ENCODE measurements around the gene MUL1.

MUL1 gene

GRCh38 chr1:20466273-20466672, 41.7 kb downstream of the MUL1 start:
- no peak for DNase-seq

DNA sequence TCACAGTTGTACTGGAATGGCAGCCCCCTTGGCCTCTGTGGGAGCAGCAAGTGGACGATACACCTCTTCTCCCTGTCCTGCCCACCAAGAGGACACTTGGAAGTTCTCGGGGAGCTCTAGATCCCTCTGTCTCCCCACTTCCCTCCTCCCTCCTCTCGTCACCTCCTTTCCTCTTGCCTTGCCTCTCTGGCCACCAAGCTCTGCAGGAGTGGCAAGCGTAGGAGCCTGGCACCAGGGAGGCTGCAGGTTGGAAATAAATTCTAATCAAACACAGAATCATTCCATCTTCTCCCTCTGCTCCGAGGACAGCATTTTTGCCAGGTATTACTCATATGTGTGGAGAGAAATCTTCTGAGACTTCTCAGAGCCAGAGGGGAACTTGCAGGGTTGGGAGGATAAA, 42.8 kb downstream of the MUL1 start:
- no peak for DNase-seq

GRCh38 chr1:20463502-20463901, 44.4 kb downstream of the MUL1 start:
- no peak for DNase-seq

- DNase-seq = no peak
These were observed 45.6 kb downstream of the MUL1 start for GRCh38 chr1:20462397-20462796.

DNA sequence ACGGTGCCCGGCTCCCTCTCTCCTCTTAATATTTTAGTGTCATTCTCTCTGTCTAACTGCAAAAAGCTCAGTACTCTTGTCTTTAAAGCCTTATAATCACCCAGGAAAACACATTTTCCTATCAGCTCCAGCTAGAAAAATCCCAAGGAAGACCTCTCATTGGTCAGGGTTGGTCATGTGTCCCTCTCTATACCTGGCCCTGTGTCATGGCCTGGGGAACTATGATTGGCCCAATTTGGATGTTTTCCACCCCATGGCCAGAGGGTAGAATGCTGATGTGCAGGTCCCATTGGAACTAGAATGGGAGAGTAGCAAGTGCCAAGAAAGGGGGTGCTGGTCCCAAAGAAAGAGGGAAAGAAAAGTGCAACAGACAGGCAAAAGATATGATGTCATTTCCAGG, 49.2 kb downstream of the MUL1 start:
- DNase-seq = no peak

DNA sequence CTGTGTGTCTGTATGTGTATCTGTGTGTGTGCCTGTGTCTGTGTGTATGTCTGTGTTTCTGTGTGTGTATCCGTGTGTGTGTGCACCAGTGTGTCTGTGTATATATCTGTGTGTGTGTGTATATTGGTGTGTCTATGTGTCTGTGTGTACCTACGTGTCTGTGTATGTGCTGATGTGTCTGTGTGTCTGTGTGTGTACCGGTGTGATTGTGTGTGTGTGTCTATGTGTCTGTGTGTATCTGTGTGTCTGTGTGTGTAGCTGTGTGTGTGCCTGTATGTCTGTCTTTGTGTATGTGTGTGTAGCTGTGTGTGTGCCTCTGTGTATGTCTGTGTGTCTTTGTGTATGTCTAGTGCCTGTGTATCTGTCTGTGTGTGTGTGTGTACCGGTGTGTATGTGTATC, 53.9 kb downstream of the MUL1 start:
- DNase-seq = no peak

DNA sequence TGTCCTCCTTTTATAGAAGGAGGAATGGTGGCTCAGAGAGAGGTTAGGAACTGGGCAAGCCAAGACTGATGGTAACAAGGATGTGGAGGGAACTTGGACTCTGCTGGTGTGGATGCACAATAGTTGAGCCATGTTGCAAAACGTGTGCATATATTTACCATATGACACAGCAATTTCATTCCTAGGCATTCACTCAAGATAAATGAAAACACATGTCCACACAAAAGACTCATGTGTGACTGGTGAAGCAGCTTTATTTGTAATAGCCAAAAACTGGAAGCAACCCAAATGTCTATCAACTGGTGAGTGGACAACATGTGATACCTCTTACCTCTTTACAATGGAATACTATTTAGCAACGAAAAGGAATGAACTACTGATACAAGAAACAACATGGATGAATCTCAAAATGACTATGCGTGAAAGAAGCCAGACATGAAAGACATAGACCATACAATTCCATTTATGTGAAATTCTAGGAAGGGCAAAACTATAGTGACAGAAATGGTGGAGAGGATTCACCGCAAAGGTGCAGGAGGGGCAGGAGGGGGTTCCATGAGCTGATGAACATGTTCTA, 58.1 kb downstream of the MUL1 start:
- DNase-seq = no peak

Data from NCI-H748 treated with DMSO at 0.1 percent for 48 hours (cell line).